DND-41 (cell line): Measurements from ENCODE around the gene SLC4A7.

Source experiments
- ATAC-seq: fragments of 200-7000 bp; cut with Tn5 transposase; 3 replicates; pipeline ENCODE4 v1.9.1; 2021; ENCODE audit warnings: low read depth; ENCODE audit not compliant: insufficient read depth
- DNase-seq: peaks from one replicate; pipeline ENCODE4 v3.0.0-alpha.2; 2020
- H2AFZ ChIP-seq: 2 replicates; pipeline ENCODE4 v1.6.0; 2012; ENCODE audit warnings: low read depth, low read length
- H3K27ac ChIP-seq: 2 replicates; pipeline ENCODE4 v1.5.1; 2012; ENCODE audit warnings: low read length, inconsistent platforms
- H3K27me3 ChIP-seq: fragments of 200-600 bp; sonication (generic); 2 replicates; pipeline ENCODE4 v1.6.0; 2012; ENCODE audit warnings: low read length, mild to moderate bottlenecking, inconsistent platforms; ENCODE audit not compliant: insufficient read depth, poor library complexity
- H3K36me3 ChIP-seq: 2 replicates; pipeline ENCODE4 v1.5.1; 2012; ENCODE audit warnings: low read length, inconsistent platforms; ENCODE audit not compliant: insufficient read depth
- H3K4me1 ChIP-seq: 2 replicates; pipeline ENCODE4 v1.5.1; 2012; ENCODE audit warnings: mild to moderate bottlenecking, low read length; ENCODE audit not compliant: insufficient read depth
- H3K4me2 ChIP-seq: 2 replicates; pipeline ENCODE4 v1.6.0; 2012; ENCODE audit warnings: mild to moderate bottlenecking, moderate library complexity, low read length, inconsistent platforms; ENCODE audit not compliant: insufficient read depth
- H3K4me3 ChIP-seq, 2 experiments: fragments of 200-600 bp in 1 of 2; shearing (Covaris generic) in 1 of 2; 2 replicates each; pipeline ENCODE4 v1.5.1; 2012 to 2016; ENCODE audit warnings: inconsistent platforms in 2 of 2, low read length in 2 of 2, mild to moderate bottlenecking in 2 of 2, low read depth in 1 of 2, moderate library complexity in 1 of 2
- H3K79me2 ChIP-seq: 2 replicates; pipeline ENCODE4 v1.6.0; 2012; ENCODE audit warnings: low read length, inconsistent platforms; ENCODE audit not compliant: insufficient read depth
- H3K9ac ChIP-seq: 2 replicates; pipeline ENCODE4 v1.6.0; 2012; ENCODE audit warnings: low read depth, mild to moderate bottlenecking, inconsistent platforms, low read length, moderate library complexity
- H3K9me3 ChIP-seq: 2 replicates; pipeline ENCODE4 v1.5.1; 2012; ENCODE audit warnings: low read length, moderate library complexity, mild to moderate bottlenecking, inconsistent platforms; ENCODE audit not compliant: insufficient read depth, severe bottlenecking
- H4K20me1 ChIP-seq: 2 replicates; pipeline ENCODE4 v1.6.0; 2012; ENCODE audit warnings: low read length; ENCODE audit not compliant: insufficient read depth
- CTCF ChIP-seq: IDR thresholded peaks from 2 replicates; pipeline ENCODE4 v1.5.1; 2012; ENCODE audit warnings: borderline replicate concordance, low read length, moderate library complexity, mild to moderate bottlenecking; ENCODE audit not compliant: poor library complexity, severe bottlenecking; ENCODE audit errors: extremely low read depth
- EZH2 ChIP-seq: IDR thresholded peaks from 3 replicates; pipeline ENCODE4 v1.6.1; 2012; ENCODE audit warnings: borderline replicate concordance, low read depth, mild to moderate bottlenecking, moderate library complexity, low read length, inconsistent platforms; ENCODE audit not compliant: severe bottlenecking

Gene SLC4A7

GRCh38 chr3:27326202-27326601 lies 158.0 kb downstream of the SLC4A7 start:
- DNase-seq (no peak), ATAC-seq (no peak)
- peaks cover 11% of the 10 kb centered on the region for H3K9me3 ChIP-seq
- H3K4me3 ChIP-seq, result no peak overlapping the region
- no peaks in the 10 kb centered on the region for H3K36me3 ChIP-seq
- H2AFZ ChIP-seq, result no peak overlapping the region
- H3K4me2 ChIP-seq, result no peak overlapping the region
- no peak overlapping the region for H3K27ac ChIP-seq
- H3K27me3 ChIP-seq, result no peaks in the 10 kb centered on the region
- no peak for TF ChIP-seq EZH2
- no peak for TF ChIP-seq CTCF
- H3K9ac ChIP-seq, result no peak overlapping the region
- H4K20me1 ChIP-seq, result no peaks in the 10 kb centered on the region
- H3K4me1 ChIP-seq, result no peaks in the 10 kb centered on the region
- no peaks in the 10 kb centered on the region for H3K79me2 ChIP-seq

- ATAC-seq, result peak; percentile 58
- no peaks in the 10 kb centered on the region for H3K4me1 ChIP-seq
- no peaks in the 10 kb centered on the region for H3K27me3 ChIP-seq
- no peak overlapping the region for H3K4me3 ChIP-seq
- H3K79me2 ChIP-seq, result no peaks in the 10 kb centered on the region
- H4K20me1 ChIP-seq, result no peaks in the 10 kb centered on the region
- no peak overlapping the region for H3K27ac ChIP-seq
- no peak for DNase-seq
- H3K9me3 ChIP-seq, result peaks cover 11% of the 10 kb centered on the region
- no peaks in the 10 kb centered on the region for H3K36me3 ChIP-seq
- no peak overlapping the region for H2AFZ ChIP-seq
- peak; percentile 13 for TF ChIP-seq CTCF
- TF ChIP-seq EZH2, result no peak
- H3K4me2 ChIP-seq, result no peak overlapping the region
- H3K9ac ChIP-seq, result no peak overlapping the region
These were observed 158.8 kb downstream of the SLC4A7 start for GRCh38 chr3:27325419-27325818.

- peaks cover 11% of the 10 kb centered on the region for H3K9me3 ChIP-seq
- no peaks in the 10 kb centered on the region for H3K27me3 ChIP-seq
- no peak for ATAC-seq
- H3K4me2 ChIP-seq, result no peak overlapping the region
- no peaks in the 10 kb centered on the region for H4K20me1 ChIP-seq
- DNase-seq, result no peak
- no peak overlapping the region for H3K9ac ChIP-seq
- H3K27ac ChIP-seq, result no peak overlapping the region
- H3K36me3 ChIP-seq, result no peaks in the 10 kb centered on the region
- H3K79me2 ChIP-seq, result no peaks in the 10 kb centered on the region
- TF ChIP-seq CTCF (no peak), EZH2 (no peak)
- no peak overlapping the region for H2AFZ ChIP-seq
- H3K4me3 ChIP-seq, result no peak overlapping the region
- no peaks in the 10 kb centered on the region for H3K4me1 ChIP-seq
These were observed 159.5 kb downstream of the SLC4A7 start for GRCh38 chr3:27324686-27325085.

- Histone ChIP-seq H4K20me1 (no peaks in the 10 kb centered on the region), H3K9me3 (peaks cover under 1% of the 10 kb centered on the region), H3K4me2 (no peak overlapping the region), H3K4me1 (no peaks in the 10 kb centered on the region), H2AFZ (no peak overlapping the region), H3K4me3 (no peak overlapping the region), H3K27ac (no peak overlapping the region), H3K36me3 (no peaks in the 10 kb centered on the region), H3K9ac (no peak overlapping the region), H3K79me2 (no peaks in the 10 kb centered on the region), H3K27me3 (no peaks in the 10 kb centered on the region)
- TF ChIP-seq CTCF, result no peak
- ATAC-seq (no peak), DNase-seq (no peak)
These were observed 161.1 kb downstream of the SLC4A7 start for GRCh38 chr3:27323087-27323570.
